Vagina (tissue), 2 donors: Measurements from ENCODE around the gene ZMYND15. TPM values are rescaled to one million over a fixed set of nuclear protein-coding genes. Genes with fewer than 3 reads are reported as not detected.

Experiments used
- DNase-seq, 2 donors: peaks; one replicate each; pipeline ENCODE4 v3.0.0-alpha.2; 2017; ENCODE audit errors: extremely low spot score in 2 of 2
- H3K27ac ChIP-seq: fragments of 200-600 bp; sonication (generic); one replicate; pipeline ENCODE4 v1.5.1; 2019
- H3K27me3 ChIP-seq: fragments of 200-600 bp; sonication (generic); one replicate; pipeline ENCODE4 v1.5.1; 2019
- H3K36me3 ChIP-seq, 2 donors: fragments of 200-600 bp; sonication (generic); one replicate each; pipeline ENCODE4 v1.5.1; 2017 to 2019
- H3K4me1 ChIP-seq: fragments of 200-600 bp; sonication (generic); one replicate; pipeline ENCODE4 v1.5.1; 2019
- H3K4me3 ChIP-seq, 2 donors: fragments of 200-600 bp; sonication (generic); 1 replicate in 1 of 2; 2 replicates in 1 of 2; pipeline ENCODE4 v1.5.1; 2016 to 2019
- H3K9me3 ChIP-seq: fragments of 200-600 bp; sonication (generic); one replicate; pipeline ENCODE4 v1.5.1; 2019
- POLR2A ChIP-seq, 2 donors: fragments of 450-650 bp; IDR thresholded peaks; one replicate each; pipeline ENCODE4 v1.6.1; 2017; ENCODE audit warnings: antibody characterized with exemption in 2 of 2, mild to moderate bottlenecking in 2 of 2, moderate library complexity in 2 of 2
- POLR2AphosphoS5 ChIP-seq, 2 donors: sonication (generic); formaldehyde crosslinking; IDR thresholded peaks; one replicate each; pipeline ENCODE4 v1.9.0; 2017; ENCODE audit warnings: antibody characterized with exemption in 2 of 2, mild to moderate bottlenecking in 2 of 2, low read depth in 1 of 2; ENCODE audit not compliant: insufficient read depth in 1 of 2
- intact Hi-C: fragments of 100-400 bp; cut with DNase I; formaldehyde crosslinking; loops from one replicate; pipeline ENCODE4 v1.15.1; 2023
- total RNA-seq: library from RNA; depleted of rRNA; stranded (reverse); fragments of >200 nt; gene quantifications from one replicate; pipeline ENCODE4 v1.2.3, GENCODE V29; 2016
- TF ChIP-seq, protein P1 (sequence below), 3 experiments: fragments of 450-650 bp in 2 of 3; fragments of 200-600 bp in 1 of 3; sonication (generic) in 1 of 3; IDR thresholded peaks; one replicate each; pipeline ENCODE4 v1.5.1; 2017 to 2019; ENCODE audit warnings: antibody characterized with exemption in 3 of 3, mild to moderate bottlenecking in 2 of 3, moderate library complexity in 2 of 3

The ZMYND15 gene
- total RNA-seq, 1 donor from 2014 or later: not detected

- Histone ChIP-seq H3K9me3 (no peaks in the 10 kb centered on the region), H3K36me3 (peaks cover 0 to 9% of the 10 kb centered on the region in 2 donors), H3K27me3 (no peaks in the 10 kb centered on the region), H3K4me1 (no peaks in the 10 kb centered on the region), H3K27ac (no peak overlapping the region), H3K4me3 (no peak overlapping the region)
- TF ChIP-seq, protein P1, sequence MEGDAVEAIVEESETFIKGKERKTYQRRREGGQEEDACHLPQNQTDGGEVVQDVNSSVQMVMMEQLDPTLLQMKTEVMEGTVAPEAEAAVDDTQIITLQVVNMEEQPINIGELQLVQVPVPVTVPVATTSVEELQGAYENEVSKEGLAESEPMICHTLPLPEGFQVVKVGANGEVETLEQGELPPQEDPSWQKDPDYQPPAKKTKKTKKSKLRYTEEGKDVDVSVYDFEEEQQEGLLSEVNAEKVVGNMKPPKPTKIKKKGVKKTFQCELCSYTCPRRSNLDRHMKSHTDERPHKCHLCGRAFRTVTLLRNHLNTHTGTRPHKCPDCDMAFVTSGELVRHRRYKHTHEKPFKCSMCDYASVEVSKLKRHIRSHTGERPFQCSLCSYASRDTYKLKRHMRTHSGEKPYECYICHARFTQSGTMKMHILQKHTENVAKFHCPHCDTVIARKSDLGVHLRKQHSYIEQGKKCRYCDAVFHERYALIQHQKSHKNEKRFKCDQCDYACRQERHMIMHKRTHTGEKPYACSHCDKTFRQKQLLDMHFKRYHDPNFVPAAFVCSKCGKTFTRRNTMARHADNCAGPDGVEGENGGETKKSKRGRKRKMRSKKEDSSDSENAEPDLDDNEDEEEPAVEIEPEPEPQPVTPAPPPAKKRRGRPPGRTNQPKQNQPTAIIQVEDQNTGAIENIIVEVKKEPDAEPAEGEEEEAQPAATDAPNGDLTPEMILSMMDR (IDR thresholded peaks at IDR 0.05): no peak
- TF ChIP-seq POLR2A (IDR thresholded peaks at IDR 0.05): no peak
- no peak for TF ChIP-seq POLR2AphosphoS5 (IDR thresholded peaks at IDR 0.05; ENCODE audit: insufficient read depth in 1 of 2, low read depth in 1 of 2)
- intact Hi-C loops: no loop called here
- DNase-seq: no peak
These were observed 16.9 kb upstream of the ZMYND15 start for GRCh38 chr17:4722678-4723240.

DNA sequence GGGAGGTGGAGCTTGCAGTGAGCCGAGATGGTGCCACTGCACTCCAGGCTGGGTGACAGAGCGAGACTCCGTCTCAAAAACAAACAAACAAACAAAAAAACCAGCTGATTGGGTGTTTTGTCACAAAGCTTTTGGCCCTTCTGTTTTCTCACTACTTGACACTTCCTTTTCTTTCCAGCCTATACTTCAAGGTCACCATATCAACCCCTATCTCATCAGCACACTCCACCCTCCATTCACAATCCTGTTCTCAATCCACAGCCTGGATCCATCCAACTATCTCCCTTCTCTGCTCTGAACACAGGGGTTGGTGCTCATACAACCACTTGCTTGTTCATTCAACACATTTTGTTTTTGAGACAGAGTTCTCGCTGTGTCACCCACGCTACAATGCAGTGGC is 15.0 kb upstream of the ZMYND15 start:
- Histone ChIP-seq H3K27me3 (no peaks in the 10 kb centered on the region), H3K4me3 (no peak overlapping the region), H3K4me1 (no peaks in the 10 kb centered on the region), H3K36me3 (no peaks in the 10 kb centered on the region), H3K27ac (no peak overlapping the region), H3K9me3 (no peaks in the 10 kb centered on the region)
- TF ChIP-seq POLR2AphosphoS5 (IDR thresholded peaks at IDR 0.05; ENCODE audit: insufficient read depth in 1 of 2, low read depth in 1 of 2) (no peak), POLR2A (IDR thresholded peaks at IDR 0.05) (no peak)
- TF ChIP-seq, protein P1 (IDR thresholded peaks at IDR 0.05): no peak
- intact Hi-C loops: no loop called here
- DNase-seq: no peak

GRCh38 chr17:4725646-4726310 is 13.9 kb upstream of the ZMYND15 start:
- no peak for DNase-seq
- Histone ChIP-seq H3K4me3 (no peak overlapping the region), H3K9me3 (no peaks in the 10 kb centered on the region), H3K27me3 (no peaks in the 10 kb centered on the region), H3K27ac (no peak overlapping the region), H3K4me1 (no peaks in the 10 kb centered on the region), H3K36me3 (no peaks in the 10 kb centered on the region)
- intact Hi-C loops: no loop called here
- TF ChIP-seq, protein P1 (IDR thresholded peaks at IDR 0.05): no peak
- no peak for TF ChIP-seq POLR2A (IDR thresholded peaks at IDR 0.05)
- no peak for TF ChIP-seq POLR2AphosphoS5 (IDR thresholded peaks at IDR 0.05; ENCODE audit: insufficient read depth in 1 of 2, low read depth in 1 of 2)

- TF ChIP-seq POLR2A (IDR thresholded peaks at IDR 0.05) (no peak), POLR2AphosphoS5 (IDR thresholded peaks at IDR 0.05; ENCODE audit: insufficient read depth in 1 of 2, low read depth in 1 of 2) (no peak)
- TF ChIP-seq, protein P1 (IDR thresholded peaks at IDR 0.05): no peak
These were observed 11.5 kb upstream of the ZMYND15 start for GRCh38 chr17:4728124-4728523.

GRCh38 chr17:4733073-4733531 is 6.5 kb upstream of the ZMYND15 start:
- TF ChIP-seq, protein P1 (IDR thresholded peaks at IDR 0.05): no peak
- no peak for TF ChIP-seq POLR2AphosphoS5 (IDR thresholded peaks at IDR 0.05; ENCODE audit: insufficient read depth in 1 of 2, low read depth in 1 of 2)
- TF ChIP-seq POLR2A (IDR thresholded peaks at IDR 0.05): no peak
- Histone ChIP-seq H3K36me3 (peaks cover 0 to 6% of the 10 kb centered on the region in 2 donors), H3K27me3 (no peaks in the 10 kb centered on the region), H3K4me1 (peaks cover 15% of the 10 kb centered on the region), H3K27ac (no peak overlapping the region), H3K4me3 (no peak overlapping the region), H3K9me3 (no peaks in the 10 kb centered on the region)
- intact Hi-C loops: loop anchor here (5.0 to 10.0 kb wide), 2 partner anchors 52 to 154 kb away; partner anchors contain the start of genes GLTPD2 and VMO1
- DNase-seq: no peak

More at GRCh38 chr17:4728124-4728523, 11.5 kb upstream of the ZMYND15 start:
- intact Hi-C loops: no loop called here
- DNase-seq: no peak
- Histone ChIP-seq H3K27ac (no peak overlapping the region), H3K36me3 (peaks cover 0 to 6% of the 10 kb centered on the region in 2 donors), H3K27me3 (no peaks in the 10 kb centered on the region), H3K9me3 (no peaks in the 10 kb centered on the region), H3K4me1 (peaks cover 14% of the 10 kb centered on the region), H3K4me3 (no peak overlapping the region)
